Endodermal cell (in vitro differentiated cells): ENCODE results near the gene CACNA1D. TPM values are rescaled to one million over a fixed set of nuclear protein-coding genes. Genes with fewer than 3 reads are reported as not detected.

Experiments
- DNase-seq: peaks from one replicate; pipeline ENCODE4 v3.0.0-alpha.2; 2017
- H3K27ac ChIP-seq: 2 replicates; pipeline ENCODE4 v1.5.1; 2013; ENCODE audit warnings: mild to moderate bottlenecking, low read depth, low read length, moderate library complexity
- H3K27me3 ChIP-seq: 2 replicates; pipeline ENCODE4 v1.6.1; 2013; ENCODE audit warnings: mild to moderate bottlenecking, low read length, moderate library complexity; ENCODE audit not compliant: insufficient read depth, control insufficient read depth, poor library complexity, severe bottlenecking
- H3K36me3 ChIP-seq: 2 replicates; pipeline ENCODE4 v1.7.0; 2013; ENCODE audit warnings: mild to moderate bottlenecking, low read length, moderate library complexity; ENCODE audit not compliant: control insufficient read depth, insufficient read depth
- H3K4me1 ChIP-seq: one replicate; pipeline ENCODE4 v1.7.0; 2013; ENCODE audit warnings: low read length; ENCODE audit not compliant: control insufficient read depth, insufficient read depth
- H3K4me3 ChIP-seq: 2 replicates; pipeline ENCODE4 v1.5.1; 2013; ENCODE audit warnings: mild to moderate bottlenecking, low read length, moderate library complexity
- H3K9ac ChIP-seq: 2 replicates; pipeline ENCODE4 v1.6.1; 2013; ENCODE audit warnings: mild to moderate bottlenecking, low read length, moderate library complexity; ENCODE audit not compliant: poor library complexity, severe bottlenecking; ENCODE audit errors: extremely low read depth
- H3K9me3 ChIP-seq: 2 replicates; pipeline ENCODE4 v1.6.1; 2013; ENCODE audit warnings: mild to moderate bottlenecking, low read length, moderate library complexity; ENCODE audit not compliant: control insufficient read depth
- H3K27ac Mint-ChIP-seq: 2 replicates; pipeline ENCODE4 v1.8.0; 2020; ENCODE audit warnings: mixed read lengths
- H3K27me3 Mint-ChIP-seq: 2 replicates; pipeline ENCODE4 v1.8.0; 2021; ENCODE audit warnings: mild to moderate bottlenecking, mixed read lengths; ENCODE audit not compliant: insufficient read depth
- H3K36me3 Mint-ChIP-seq: 2 replicates; pipeline ENCODE4 v1.8.0; 2020; ENCODE audit warnings: low read depth, mixed read lengths
- H3K4me1 Mint-ChIP-seq: 2 replicates; pipeline ENCODE4 v1.8.0; 2020; ENCODE audit warnings: mixed read lengths
- H3K4me3 Mint-ChIP-seq: 2 replicates; pipeline ENCODE4 v1.8.0; 2020; ENCODE audit warnings: mild to moderate bottlenecking, moderate library complexity, mixed read lengths
- H3K9me3 Mint-ChIP-seq: 2 replicates; pipeline ENCODE4 v1.8.0; 2020; ENCODE audit warnings: mild to moderate bottlenecking, mixed read lengths
- CTCF ChIP-seq: fragments of 200-600 bp; sonication (generic); conservative IDR thresholded peaks from 2 replicates; pipeline ENCODE4 v1.5.0; 2021; ENCODE audit warnings: antibody characterized with exemption, mild to moderate bottlenecking
- WGBS, 2 experiments: methylation state at CpG; one replicate each; pipeline versions ENCODE4 v1.1.5 to v1.1.7; 2013; ENCODE audit warnings: missing lambda C conversion rate in 2 of 2, mixed read lengths in 1 of 2; ENCODE audit not compliant: insufficient coverage in 1 of 2, insufficient read length in 1 of 2; 5-methylcytosine and 5-hydroxymethylcytosine counted together
- total RNA-seq, 2 donors: library from RNA; stranded (reverse); fragmentation: NEBNext Ultra II Directional in 1 of 2; extraction: Animal tissue kit (Norgen Biotek cat#: 25700) in 1 of 2; gene quantifications; 2 replicates in 1 of 2; 3 replicates in 1 of 2; pipeline ENCODE4 v1.2.1, GENCODE V29; 2021

Gene CACNA1D
- total RNA-seq, 2 donors from 2014 or later, result 2.2 to 3.8 TPM

DNA sequence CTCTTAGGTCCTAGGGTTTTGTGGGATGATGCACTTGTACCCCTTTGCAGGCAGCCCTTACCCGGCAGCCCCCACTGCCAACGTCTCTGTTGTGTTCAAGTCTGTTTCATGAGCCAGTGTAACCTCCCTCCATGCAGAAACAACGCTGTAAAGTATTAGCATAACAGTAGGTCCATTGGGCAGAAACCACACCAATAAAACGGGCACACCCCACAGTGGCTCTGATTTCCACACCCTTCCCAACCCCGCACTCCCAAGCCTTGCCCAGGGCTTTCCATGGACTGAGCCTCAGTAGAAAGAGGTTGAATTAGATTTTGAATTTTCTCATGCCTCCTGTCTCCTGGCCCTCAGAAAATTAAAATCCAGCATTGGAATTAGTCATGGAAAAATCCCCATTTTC is 124.5 kb downstream of the CACNA1D start:
- peaks cover 2% of the 10 kb centered on the region for H3K27me3 Mint-ChIP-seq
- no peak overlapping the region for H3K4me3 Mint-ChIP-seq

DNA sequence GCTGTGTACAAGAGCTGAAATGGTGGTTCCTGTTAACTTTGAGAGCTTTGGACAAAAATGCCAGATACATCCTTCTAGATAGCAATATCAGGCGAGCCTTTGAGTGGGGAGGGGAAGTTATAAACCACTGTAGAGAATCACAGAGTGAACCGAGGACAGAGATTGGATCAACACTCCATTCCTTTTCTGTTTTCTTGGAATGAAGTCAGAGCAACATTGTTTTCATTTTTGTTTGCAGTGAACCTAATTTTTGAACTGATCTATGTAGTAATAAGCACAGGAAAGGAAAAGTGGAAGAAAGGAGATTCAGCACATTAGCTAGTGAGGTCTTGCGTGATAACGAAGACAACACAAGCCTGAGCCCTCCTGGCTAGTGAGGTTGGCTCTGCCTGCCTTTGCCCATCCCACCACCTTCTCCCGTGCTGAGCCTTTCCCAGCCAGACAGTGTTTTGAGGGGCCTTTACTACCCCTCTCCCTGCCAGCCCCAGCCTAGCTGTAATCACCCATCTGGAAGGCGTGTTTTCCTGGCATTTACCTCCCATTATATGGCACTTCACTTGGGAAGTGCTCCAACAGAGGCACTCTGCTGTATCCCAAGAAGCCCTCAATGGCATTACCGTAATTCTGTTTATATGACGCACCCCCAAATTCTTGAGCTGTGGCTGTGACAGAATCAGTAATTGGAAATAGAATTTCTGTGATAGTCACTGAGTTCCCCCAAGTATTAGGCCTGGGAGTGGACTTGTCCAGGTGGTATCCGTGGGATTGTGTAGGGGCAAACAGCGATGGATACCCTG is 129.8 kb downstream of the CACNA1D start:
- Histone ChIP-seq H3K36me3 (no peaks in the 10 kb centered on the region), H3K27me3 (no peaks in the 10 kb centered on the region), H3K4me1 (no peaks in the 10 kb centered on the region), H3K4me3 (no peak overlapping the region), H3K27ac (no peak overlapping the region), H3K9ac (no peak overlapping the region), H3K9me3 (no peaks in the 10 kb centered on the region)
- no peak overlapping the region for H3K27ac Mint-ChIP-seq
- no peaks in the 10 kb centered on the region for H3K4me1 Mint-ChIP-seq
- no peaks in the 10 kb centered on the region for H3K36me3 Mint-ChIP-seq
- no peak for DNase-seq
- peaks cover 4% of the 10 kb centered on the region for H3K27me3 Mint-ChIP-seq
- H3K4me3 Mint-ChIP-seq, result no peak overlapping the region
- H3K9me3 Mint-ChIP-seq, result no peaks in the 10 kb centered on the region
- no peak for TF ChIP-seq CTCF
- WGBS, 2 experiments, result 90 to 91% methylated on average over 10 of the region's 10 CpGs

More for the DNA sequence above, 124.5 kb downstream of the CACNA1D start:
- Histone ChIP-seq H3K9ac (no peak overlapping the region), H3K36me3 (no peaks in the 10 kb centered on the region), H3K4me3 (no peak overlapping the region), H3K9me3 (no peaks in the 10 kb centered on the region), H3K27me3 (no peaks in the 10 kb centered on the region), H3K27ac (no peak overlapping the region), H3K4me1 (no peaks in the 10 kb centered on the region)
- DNase-seq, result no peak
- Mint-ChIP-seq H3K36me3 (no peaks in the 10 kb centered on the region), H3K4me1 (peaks cover 11% of the 10 kb centered on the region), H3K9me3 (no peaks in the 10 kb centered on the region), H3K27ac (no peak overlapping the region)
- TF ChIP-seq CTCF, result no peak
- WGBS, 2 experiments, result 86% methylated on average over 5 of the region's 5 CpGs; no CpG with 5 or more reads in 1 of the 2 experiments

- 84 to 90% methylated on average over 2 to 3 of the region's 3 CpGs for WGBS, 2 experiments
- Histone ChIP-seq H3K27me3 (no peaks in the 10 kb centered on the region), H3K36me3 (no peaks in the 10 kb centered on the region), H3K9me3 (no peaks in the 10 kb centered on the region), H3K4me3 (no peak overlapping the region), H3K9ac (no peak overlapping the region), H3K4me1 (no peaks in the 10 kb centered on the region), H3K27ac (no peak overlapping the region)
- Mint-ChIP-seq H3K9me3 (peaks cover 2% of the 10 kb centered on the region), H3K4me3 (no peak overlapping the region), H3K27me3 (peaks cover 4% of the 10 kb centered on the region), H3K4me1 (no peaks in the 10 kb centered on the region), H3K27ac (no peak overlapping the region), H3K36me3 (no peaks in the 10 kb centered on the region)
- DNase-seq, result no peak
- no peak for TF ChIP-seq CTCF
Measured at GRCh38 chr3:53626876-53627275, 132.5 kb downstream of the CACNA1D start.
